Endometrial microvascular endothelial cells (primary cell): ENCODE measurements around the gene ETNK2. TPM values are rescaled to one million over a fixed set of nuclear protein-coding genes. Genes with fewer than 3 reads are reported as not detected.

Experiments
- in situ Hi-C: cut with HindIII; loops from 2 replicates; pipeline ENCODE4 v1.10.0; 2017; ENCODE audit warnings: low sequenced_read_pairs, low pct_unique_long_range_greater_than_20kb; ENCODE audit errors: inconsistent ontology term
- total RNA-seq: library from RNA; depleted of rRNA; stranded (reverse); fragments of >200 nt; gene quantifications from one replicate; pipeline ENCODE4 v1.2.3, GENCODE V29; 2015; ENCODE audit errors: inconsistent ontology term

The ETNK2 gene
- total RNA-seq, 1 donor from 2014 or later = 8.5 TPM

DNA sequence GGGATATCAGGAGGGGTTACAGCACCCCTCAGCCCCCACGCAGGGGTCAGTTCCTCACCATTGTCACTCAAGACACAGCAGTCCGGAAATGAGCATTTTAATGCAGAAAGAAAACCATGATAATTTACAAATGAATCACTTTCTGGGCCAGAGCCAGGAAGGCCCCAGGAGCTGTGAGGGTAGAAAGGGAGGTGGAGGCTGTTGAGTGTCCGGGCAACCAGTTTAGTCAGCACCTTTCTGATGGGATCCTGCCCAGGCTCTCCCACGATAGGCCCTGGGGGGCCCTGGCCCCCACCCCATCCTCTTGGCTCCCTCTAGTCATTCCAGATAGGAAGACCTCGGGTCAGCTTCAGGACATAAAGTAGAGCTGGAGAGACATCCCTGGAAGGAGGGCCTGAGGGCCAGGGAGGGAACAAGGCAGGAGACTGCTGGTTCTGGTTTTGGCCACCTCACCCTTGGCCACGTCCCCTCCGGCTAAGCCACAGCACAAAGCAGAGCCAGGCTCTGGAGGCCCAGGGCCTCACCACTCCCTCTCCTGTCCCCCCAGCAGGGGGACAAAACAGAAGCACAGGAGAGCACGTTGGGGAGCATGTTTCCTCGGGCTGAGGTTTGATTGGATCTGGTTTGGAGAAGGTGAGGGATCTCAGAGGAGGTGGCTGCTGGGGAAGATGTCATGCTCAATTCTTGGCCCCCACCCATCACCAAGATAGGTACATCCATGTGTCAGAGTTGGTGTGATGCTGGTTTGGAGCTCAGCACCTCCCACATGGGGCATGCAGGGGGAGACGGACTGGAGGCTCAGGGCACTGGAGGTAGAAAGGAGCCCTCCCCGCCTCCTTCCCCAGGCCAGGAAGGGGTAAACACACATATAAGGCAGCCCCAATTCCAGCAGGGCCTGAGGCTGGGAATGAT, 20.6 kb downstream of the ETNK2 start:
- in situ Hi-C loops = loop anchor here (25.0 kb wide), 1 partner anchor 269 kb away; the partner anchor contains the start of gene SNRPE

DNA sequence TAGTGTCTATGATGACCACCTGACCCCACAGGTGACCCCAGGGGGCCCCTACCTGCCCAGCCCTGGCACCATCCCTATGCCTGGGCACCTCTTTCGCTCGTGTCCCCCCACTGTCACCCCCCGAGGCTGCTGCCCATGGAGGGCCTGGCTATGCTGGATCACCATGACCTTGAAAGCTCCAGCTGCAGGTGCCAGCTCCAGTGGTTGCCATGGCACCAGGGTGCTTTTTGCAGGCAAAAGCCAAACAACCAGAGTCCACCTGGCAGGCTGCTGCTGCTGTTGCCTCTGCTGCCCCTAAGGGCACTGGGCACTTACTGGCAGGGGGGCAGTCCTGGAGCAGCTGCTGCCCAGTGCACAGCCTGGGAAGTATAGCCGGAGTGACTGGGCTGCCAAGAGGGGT, 21.7 kb downstream of the ETNK2 start:
- in situ Hi-C loops = loop anchor here (25.0 kb wide), 1 partner anchor 268 kb away; the partner anchor contains the start of gene SNRPE

DNA sequence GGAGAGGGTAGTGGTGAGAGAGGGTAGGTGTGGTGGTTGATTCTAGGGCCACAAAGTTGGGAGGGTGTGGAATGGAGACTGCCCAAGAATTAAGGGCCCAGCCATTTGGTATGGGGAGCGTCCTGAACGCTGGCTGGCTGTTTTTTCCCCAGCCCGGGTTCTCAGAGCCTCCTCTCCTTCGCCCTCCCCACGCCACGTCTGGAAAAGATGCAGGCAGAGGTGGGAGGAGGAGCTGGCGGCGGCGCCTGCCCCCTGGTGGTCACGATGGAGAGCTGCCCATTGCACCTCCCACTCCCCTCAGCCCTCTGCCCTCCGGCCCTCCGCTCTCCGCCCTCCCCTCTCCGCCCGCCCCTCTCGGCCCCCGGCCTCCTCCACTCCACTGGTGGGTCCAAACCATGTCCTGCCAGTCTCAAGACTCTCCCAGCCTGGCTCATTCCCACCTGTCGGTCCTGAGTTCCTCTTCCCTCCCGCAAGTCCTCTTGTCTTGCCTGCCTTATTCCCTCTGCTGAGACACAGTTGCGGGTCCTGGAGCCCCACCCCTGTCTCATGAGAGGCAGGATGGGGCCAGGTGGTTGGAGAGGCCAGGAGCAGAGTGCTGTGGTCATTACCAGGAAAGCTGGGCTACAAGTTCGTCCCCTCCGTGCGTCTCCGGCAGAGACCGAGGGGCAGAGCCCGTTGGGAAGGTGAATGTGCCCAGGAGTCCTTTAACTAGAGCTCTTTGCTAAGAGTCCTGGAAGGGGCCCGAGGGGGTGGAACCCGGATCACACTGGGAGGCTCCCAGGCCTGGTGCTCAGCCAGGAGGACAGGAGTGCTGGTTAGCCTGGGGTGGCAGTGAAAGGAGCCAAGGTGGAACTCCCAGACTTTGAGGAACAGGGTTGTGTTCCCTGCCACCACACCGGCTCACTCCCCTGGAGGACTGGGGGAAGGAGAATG, 22.6 kb downstream of the ETNK2 start:
- in situ Hi-C loops = loop anchor here (25.0 kb wide), 1 partner anchor 267 kb away; the partner anchor contains the start of gene SNRPE

DNA sequence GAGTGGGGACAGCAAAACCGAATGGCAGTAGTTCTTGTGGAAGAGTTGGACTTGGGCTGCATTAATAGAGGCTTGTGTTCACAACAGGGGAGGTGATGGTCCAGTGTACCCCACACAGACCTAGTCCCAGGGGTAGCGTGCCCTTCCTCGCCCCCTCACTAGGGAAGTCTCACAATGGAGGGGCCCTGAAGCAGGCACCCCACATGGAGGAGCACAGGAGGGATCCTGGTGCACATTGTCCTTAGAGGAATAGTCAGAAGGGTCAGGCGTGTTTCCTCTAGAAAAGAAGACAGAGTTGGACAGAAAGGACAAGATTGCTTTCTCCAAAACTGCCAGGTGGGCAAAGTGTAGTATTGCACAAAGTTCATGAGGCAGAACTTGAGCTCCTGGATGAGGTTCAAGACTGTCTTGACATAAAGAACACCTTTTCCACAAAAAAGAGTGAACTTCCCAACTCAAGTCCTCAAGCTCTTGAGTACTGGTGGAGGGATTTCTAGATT, 23.3 kb downstream of the ETNK2 start:
- in situ Hi-C loops = loop anchor here (25.0 kb wide), 1 partner anchor 266 kb away; the partner anchor contains the start of gene SNRPE

DNA sequence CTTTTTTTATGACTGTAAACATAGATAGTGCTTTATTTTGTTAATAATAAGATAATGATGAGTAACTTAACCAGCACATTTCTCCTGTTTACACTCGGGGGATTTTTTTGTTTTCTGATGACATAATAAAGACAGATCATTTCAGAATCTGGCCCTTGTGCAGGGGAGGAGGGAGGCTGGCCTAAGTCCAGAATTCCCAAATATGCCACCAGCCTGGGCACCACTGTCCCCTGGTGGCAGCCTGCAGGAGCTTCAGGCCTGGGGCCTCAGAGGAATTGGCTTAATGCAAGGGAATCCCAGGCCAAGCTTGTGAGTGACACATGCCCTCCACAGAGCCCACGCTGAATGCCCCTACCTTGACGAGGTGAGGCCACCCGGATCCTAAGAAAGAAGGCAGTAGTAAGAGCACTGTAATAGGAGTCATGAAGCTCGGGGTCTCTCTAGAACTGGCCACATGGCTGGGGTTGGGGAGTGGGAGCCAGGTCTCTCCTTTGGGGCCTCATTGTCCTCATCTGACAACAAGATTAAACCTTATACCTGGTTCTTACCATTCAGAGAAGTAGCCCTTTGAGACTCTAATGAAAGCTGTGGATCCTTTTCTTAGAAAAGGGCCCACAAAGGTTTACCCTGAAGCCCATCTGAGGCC, 24.1 kb downstream of the ETNK2 start:
- in situ Hi-C loops = loop anchor here (25.0 kb wide), 1 partner anchor 265 kb away; the partner anchor contains the start of gene SNRPE

DNA sequence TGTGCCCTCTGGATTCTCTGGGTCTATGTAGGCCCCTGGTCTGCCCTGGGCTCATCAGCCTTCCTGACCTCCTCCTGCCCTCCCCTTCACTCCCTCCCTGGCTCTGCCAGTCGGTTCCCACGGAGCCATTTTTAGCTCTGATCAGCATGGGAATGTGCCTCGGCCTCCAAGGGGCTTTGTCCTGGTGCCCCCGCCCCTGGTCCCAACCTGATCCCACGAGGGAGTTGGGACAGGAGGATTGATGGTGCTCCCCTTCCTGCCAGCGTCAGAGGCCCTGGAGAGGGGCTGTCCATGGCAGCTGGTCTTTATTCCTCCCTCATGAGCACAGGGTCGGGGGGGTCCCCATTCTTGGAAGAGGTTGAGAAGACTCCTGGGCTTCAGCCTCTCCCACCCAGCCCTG, 24.9 kb downstream of the ETNK2 start:
- in situ Hi-C loops = loop anchor here (25.0 kb wide), 1 partner anchor 265 kb away; the partner anchor contains the start of gene SNRPE

DNA sequence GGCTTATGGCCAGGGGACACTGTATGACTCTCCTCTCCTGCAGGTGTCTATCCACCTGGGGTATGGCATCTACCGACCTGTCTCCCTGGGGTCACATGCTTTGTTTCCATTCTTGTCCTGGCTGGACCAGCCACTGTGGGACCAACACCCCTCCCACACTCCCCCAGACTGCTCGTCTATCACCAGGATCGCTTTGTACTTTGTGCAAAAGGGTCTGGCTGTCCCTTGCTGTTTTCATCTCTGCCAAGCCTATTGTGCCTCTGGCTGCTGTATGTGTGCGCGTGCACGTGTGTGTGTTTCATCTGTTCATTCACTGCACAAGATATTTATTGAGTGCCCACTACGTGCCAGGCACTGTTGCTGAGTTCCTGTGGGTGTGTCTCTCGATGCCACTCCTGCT, 25.5 kb downstream of the ETNK2 start:
- in situ Hi-C loops = loop anchor here (25.0 kb wide), 1 partner anchor 264 kb away; the partner anchor contains the start of gene SNRPE

DNA sequence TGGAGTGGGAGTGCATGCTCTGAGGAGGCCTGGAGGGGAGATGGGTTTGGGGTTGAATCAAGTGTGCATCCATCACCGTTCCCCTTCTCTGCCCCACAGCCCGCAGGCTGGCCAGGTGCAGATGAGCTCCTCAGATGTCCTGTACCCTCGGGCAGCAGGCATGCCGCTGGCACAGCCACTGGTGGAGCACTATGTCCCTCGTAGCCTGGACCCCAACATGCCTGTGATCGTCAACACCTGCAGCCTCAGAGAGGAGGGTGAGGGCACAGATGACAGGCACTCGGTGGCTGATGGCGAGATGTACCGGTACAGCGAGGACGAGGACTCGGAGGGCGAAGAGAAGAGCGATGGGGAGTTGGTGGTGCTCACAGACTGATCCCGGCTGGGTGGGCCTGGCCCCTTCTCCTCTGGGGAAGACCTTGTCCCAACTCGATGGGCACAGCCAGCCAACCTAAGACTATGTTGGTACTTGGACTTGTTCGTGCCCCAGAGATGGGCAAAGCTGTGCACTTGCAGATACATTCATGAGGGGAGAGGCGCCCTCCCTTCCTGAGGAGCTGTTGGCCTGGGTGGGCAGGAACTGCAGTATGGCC, 26.0 kb downstream of the ETNK2 start:
- in situ Hi-C loops = loop anchor here (25.0 kb wide), 1 partner anchor 264 kb away; the partner anchor contains the start of gene SNRPE

DNA sequence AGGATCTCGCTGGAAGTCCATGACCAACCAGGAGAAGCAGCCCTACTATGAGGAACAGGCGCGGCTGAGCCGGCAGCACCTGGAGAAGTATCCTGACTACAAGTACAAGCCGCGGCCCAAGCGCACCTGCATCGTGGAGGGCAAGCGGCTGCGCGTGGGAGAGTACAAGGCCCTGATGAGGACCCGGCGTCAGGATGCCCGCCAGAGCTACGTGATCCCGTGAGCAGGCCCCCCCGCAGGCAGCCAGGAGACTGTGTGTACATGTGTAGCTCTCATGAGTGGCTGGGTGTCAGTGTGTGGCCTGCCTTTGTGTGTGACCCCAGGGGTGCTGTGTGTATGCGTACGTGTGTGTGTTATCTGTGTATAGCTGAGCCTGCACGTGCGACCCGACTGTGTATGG, 27.2 kb downstream of the ETNK2 start:
- in situ Hi-C loops = loop anchor here (25.0 kb wide), 1 partner anchor 262 kb away; the partner anchor contains the start of gene SNRPE

DNA sequence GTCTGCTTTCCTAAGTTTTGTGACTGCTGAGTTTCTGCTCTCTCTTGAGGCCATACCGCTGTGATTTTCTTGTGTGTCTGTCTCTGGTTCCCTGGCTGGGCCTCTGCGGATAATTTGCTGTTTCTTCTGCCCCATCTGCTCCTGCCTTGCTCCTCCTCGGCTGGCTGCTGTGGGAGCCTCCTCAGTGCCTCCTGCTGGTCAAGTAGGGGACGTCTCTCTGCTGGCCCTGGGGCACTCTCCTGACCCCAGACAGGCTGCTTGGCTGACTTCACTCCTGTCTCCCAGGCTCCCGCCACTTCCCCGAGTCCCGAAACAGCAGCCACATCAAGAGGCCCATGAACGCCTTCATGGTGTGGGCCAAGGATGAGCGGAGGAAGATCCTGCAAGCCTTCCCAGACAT, 28.5 kb downstream of the ETNK2 start:
- in situ Hi-C loops = no loop called here

DNA sequence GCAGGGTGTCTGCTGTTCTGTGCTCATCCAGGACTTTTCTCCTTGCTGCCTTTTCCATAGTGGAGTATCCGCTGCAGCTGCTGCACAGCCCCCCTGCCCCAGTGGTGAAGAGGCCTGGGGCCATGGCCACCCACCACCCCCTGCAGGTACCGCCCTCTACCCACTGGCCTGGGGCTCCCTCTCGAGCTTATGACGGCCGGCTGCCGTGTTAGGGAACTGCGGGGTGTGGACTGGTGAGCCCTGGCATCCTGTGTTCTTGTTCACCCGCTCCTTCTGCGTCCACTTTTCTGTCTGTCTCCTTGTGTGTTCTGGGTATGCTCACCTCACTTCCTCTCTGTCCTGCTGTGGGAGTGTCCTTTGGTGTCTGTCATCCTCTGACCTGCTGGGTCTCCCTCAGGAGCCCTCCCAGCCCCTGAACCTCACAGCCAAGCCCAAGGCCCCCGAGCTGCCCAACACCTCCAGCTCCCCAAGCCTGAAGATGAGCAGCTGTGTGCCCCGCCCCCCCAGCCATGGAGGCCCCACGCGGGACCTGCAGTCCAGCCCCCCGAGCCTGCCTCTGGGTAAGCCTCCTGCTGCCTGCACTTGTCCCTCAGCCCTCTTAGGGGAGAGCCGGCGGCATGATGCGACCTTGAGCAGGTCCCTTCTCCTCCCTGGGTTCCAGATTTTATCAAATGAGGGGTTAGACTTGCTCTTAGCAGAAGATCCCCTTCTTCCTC, 29.8 kb downstream of the ETNK2 start:
- in situ Hi-C loops = no loop called here

DNA sequence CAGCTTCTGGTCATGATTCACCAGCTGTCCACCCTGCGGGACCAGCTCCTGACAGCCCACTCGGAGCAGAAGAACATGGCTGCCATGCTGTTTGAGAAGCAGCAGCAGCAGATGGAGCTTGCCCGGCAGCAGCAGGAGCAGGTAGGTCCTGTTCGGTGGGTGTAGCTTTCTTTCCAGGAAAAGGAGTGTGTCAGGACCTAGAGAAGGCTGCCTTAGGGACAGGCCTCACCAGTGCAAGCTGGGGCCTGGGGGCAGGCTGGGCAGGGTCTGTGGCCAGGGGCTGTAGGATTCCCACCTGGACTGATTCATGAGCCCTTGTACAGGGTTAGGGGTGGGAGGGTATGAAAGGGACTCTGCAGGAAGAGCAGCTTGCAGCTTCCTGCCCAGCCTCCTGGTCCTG, 35.3 kb downstream of the ETNK2 start:
- in situ Hi-C loops = no loop called here

DNA sequence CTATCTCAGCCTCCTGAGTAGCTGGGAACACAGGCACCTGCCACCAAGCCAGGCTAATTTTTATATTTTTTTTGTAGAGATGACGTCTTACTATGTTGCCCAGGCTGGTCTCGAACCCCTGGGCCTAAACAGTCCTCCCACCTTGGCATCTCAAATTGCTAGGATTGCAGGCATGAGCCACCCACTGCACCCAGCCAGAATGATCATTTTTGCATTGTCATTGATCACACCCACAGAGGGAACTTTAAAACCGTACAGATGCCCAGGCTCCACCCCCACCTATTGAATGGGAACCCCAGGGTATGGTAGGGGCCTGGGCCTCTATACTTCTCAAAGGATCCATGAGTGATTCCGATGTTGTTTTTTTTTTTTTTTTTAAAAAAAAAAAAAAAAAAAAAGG, 36.7 kb downstream of the ETNK2 start:
- in situ Hi-C loops = no loop called here

DNA sequence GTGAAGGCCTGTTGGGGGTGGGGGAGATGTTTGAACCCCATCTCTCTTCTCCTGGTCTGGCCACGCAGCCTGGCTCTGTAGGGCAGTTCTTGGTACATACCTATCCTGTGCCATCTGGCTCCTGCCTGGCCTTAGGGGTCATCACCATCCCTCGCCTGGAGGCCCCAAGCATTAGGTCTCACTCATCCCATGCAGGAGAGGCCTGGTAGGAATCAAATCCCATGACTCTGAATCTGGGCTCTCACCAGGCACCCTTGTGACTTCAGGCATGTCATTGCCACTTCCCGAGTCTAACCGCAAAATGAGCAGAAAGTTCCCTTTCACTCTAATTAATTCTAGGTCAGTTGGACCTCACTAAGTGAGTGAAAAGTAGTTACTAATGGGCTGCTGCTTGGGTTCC, 37.2 kb downstream of the ETNK2 start:
- in situ Hi-C loops = no loop called here

DNA sequence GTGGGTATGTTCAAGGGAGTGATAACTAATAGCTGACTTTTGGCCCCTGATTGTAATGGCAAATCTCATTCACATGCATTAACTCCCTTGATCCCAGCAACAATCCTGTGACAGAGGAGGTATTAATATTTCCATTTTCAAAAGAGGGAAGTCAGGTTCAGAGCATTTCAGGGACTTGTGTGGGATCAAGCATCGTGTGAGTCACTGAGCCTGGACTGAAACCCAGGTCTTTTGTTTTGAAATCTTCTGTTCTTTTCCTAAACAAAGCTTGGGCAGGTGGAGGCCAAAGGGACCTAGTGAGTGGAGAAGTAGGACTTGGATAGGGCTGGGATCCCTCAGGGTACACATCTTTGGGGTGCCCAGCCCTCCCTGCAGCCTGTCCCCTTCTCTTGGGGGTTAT, 37.9 kb downstream of the ETNK2 start:
- in situ Hi-C loops = no loop called here

DNA sequence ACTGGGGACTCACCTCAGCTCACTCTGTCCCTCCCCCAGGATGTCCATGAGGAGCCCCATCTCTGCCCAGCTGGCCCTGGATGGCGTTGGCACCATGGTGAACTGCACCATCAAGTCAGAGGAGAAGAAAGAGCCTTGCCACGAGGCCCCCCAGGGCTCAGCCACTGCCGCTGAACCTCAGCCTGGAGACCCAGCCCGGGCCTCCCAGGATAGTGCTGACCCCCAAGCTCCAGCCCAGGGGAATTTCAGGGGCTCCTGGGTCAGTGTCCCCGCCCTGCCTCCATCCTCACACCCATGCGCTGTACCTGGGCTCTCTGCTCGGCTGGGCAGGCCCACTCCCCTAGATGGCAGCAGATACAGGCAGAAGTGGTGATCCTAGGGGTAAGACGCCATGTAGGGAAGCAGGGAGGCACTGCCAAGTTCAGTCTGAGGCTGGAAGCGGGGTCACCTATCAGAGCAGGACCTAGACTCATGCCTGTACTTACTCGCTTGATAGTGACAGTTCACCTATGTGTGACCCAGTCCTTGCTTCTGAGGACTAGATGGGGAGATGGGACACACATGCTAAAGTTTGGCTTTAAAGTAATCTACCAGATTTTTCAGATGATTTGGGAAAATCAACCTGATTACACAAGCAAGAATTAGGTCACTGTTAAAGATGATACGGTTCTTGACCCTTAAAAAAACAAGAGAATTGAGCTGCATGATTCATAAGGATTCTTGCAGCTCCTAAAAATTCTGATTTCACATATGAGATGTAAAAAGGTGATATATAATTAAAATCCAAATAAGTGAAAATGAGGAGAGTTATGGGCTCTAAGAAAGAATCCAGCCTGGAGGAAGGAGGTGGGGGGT, 38.7 kb downstream of the ETNK2 start:
- in situ Hi-C loops = no loop called here
